Posterior cingulate gyrus (tissue), 11 donors: Measurements from ENCODE around the gene FARP2.

Source experiments
- DNase-seq, 10 donors: peaks; one replicate each; pipeline versions ENCODE4 v3.0.0 to v3.0.0-alpha.2; 2020 to 2021; ENCODE audit warnings: mixed read lengths in 3 of 10
- intact Hi-C: fragments of 100-400 bp; cut with DNase I; formaldehyde crosslinking; loops from one replicate; pipeline ENCODE4 v1.15.1; 2023

The FARP2 gene

DNA sequence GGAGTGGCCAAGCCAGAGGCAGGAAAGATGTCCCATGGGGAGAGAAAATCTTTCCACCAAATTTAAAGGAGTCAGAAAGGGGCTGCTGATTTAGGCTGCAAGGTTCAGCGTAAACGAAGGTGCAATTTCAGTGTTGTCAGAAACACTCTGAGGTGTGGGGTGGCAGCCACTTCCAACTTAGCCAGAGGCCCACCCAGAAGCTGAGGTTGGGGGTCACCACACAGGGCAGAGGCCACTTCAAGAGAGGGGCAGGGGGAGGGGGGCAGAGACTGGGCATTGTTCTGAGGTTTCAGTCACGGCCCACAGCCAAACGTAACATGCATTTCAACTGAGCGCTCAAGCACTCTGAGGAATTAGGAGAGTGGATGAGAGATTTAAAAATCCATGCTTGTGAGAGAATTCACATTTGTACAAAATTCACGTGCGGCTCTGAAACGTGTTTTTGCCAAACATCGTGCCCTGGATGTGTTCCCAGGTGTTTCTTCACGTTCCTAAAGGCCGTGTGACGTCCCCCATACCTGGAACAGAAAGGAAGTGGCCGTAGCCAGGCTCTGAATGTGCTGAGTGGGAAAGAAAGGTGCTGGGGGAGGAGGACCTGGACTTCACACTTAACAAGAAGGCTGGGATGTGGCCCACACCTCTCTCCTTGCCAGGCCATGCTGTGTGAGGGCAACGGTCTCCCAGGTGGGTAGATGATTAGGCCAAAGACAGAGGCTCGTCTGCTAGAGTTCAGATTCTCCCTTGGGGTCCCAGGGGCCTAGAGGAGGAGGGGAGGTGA lies 182.9 kb downstream of the FARP2 start:
- DNase-seq: peak in 1 of 10 donors; percentile 19
- intact Hi-C loops: no loop called here

DNA sequence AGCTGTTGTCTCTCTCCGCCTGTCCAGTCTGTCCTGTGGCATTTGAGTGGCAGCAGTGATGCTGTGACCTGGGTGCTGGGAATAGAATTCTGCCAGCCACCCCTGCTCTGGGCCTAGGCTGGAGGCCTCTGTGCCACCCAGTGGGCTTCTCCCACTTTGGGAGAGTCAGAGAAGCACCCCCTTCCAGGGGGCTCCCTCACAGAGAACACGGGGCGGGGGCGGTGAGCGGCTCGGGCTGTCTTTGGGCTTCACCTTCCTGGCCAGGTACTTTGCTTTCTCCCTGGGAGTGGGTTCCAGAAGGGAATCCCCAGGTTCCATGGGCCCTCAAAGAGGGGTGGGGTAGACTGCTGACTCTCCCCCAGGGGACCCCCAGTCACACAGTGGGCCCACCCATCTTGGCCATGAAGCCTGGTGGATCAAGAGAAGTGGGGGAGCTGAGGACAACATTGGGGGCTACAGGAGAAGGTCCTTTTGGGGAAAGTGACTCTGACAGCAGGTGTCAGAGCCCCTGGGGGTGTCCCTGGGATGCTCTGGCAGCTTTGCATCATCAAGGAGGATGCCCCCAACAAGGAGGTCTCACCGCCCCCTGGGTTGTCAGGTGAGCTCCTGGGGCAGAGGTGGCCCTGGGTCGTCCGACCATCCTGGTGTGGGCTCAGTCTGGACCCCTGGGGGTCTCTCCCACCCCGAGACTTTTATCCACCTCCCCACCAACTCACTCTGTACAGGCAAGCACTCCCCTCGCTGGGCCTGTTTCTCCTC lies 183.7 kb downstream of the FARP2 start:
- peak in 3 of 10 donors; percentile 31 to 61 (median 55) for DNase-seq
- intact Hi-C loops: no loop called here

DNA sequence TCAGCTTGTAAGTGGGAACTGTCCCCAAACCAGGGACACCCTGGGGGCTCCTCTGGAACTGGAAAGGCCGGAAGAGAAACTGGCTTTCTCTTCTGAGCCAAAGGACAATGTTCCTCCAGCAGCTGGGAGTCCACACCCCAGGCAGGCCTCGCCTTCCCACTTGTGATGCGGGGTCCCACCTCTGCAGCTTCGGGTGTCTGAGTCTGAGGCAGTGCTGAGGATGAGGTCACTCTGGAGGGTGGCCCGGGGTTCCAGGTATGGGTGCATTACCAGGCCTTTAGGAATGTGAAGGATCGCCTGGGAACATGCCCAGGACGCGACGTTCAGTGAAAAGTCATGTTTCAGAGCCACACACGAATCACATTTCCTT lies 184.3 kb downstream of the FARP2 start:
- intact Hi-C loops: no loop called here
- peak in 3 of 10 donors; percentile 67 to 75 (median 72) for DNase-seq

DNA sequence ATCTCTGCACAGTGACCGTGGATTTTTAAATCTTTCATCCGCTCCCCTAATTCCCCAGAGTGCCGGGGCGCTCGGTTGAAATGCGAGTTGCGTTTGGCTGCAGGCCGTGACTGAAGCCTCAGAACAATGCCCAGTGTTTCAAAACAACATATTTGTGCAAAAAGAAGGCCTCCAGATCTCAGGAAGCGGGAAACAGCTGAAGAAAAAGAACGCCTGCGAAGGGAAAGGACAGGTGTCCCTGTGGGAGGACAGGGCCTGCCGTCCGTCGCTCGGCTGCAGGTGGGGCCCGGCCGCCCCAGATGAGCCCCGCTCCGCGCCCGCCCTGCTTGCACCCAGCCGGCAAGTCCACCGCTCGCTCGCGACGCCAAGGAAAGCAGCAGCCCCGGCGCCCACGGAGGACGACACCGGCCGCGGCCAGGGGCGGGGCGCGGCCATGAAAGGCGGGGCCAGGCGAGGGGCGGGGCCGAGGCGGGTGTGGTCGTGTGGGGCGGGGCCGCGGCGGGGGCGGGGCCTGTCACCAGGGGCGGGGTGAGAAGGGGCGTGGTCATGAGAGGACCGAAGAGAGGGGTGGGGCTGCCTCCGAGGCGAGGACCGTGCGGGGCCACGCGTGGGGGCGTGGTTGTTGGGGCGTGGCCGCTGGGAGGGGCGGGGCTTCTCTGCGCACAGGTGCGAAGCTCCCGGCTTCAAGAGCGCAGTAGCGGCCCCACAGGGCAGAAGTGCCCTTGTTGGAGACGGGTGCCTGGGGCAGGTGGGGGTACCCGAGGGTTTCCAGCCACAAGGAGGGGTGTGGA lies 184.9 kb downstream of the FARP2 start:
- peak in 7 of 10 donors; percentile 39 to 96 (median 74) for DNase-seq
- intact Hi-C loops: no loop called here

DNA sequence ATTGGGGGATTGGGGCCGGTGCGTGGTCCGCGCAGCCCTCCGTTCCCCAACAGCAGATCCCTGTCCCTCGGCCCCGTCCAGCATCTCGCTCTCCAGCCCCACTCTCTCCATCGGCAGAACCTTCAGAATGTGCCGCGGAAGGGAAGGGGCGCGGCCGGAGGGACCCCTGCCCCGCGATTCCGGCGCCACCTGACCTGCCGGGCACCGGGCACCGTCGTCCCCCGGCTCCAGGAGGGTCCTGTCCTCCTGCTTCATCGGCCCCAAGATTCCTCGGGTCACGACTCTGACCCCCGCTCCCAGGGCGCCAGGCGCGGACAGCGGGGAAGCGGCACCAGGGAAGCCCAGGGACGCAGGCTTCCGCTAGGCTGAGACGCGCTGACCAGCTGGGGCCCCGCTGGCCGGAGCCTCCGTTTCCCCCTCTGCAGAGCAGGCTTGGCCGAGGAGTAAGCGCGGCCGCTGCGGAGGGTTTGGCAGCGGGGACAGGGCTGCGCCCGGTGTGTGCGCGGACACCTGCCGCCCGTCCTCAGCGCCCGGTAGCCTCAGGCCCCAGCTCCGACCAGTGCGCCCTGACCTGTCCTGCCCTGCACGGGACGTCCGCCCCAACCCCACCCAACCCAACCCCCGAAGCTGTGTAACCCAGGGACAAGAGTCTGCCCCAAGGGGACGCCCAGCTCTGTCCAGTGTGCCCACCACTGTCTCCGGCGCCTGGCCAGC lies 185.6 kb downstream of the FARP2 start:
- peak in 2 of 10 donors; percentile 70 to 81 for DNase-seq
- intact Hi-C loops: no loop called here

DNA sequence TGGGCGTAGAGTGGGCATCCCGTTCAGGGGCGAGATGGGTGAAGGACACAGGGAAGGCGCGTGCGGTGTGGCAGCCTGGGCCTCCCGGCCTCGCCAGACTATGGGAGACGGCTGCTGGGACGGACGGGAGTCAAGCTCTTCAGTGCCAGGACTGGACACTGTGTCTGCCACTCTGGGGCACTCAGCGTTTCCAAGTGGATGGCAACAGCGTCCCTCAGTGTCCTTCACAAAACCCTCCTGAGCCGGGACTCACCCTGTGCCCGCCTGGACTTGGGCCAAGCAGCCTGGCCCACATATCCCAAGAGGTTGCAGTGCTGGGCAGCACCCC lies 186.2 kb downstream of the FARP2 start:
- peak in 3 of 10 donors; percentile 44 to 90 (median 62) for DNase-seq
- intact Hi-C loops: no loop called here
